Measurements from ENCODE around the gene EYS. TPM values are rescaled to one million over a fixed set of nuclear protein-coding genes. Genes with fewer than 3 reads are reported as not detected.
"Not testable (repeated sequence)": the region's sequence is repeated elsewhere in the genome, so short reads cannot be mapped to it uniquely, and the experiment has no call there.

Gene EYS
- polyA plus RNA-seq, 1 of the 3 experiments (the other 2 are of a cell fraction): 0.05 TPM

DNA sequence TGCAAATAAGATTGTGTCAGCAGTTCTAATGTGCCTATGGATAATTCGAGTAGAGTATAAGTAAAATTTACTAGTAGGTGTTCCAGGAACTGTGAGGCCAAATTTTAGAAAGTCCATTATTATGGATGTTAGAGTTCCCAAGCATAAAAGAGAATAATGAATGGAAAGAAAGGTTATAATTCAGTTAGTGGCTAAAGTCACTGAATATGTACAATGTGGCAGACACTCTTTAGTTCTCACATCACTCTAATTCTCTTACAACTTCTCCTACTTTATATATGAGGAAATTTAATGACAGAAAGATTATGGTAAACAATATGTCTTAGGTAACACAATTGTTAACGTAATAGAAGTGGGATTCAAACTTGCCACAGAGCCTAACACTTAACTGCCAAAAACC lies 75.3 kb downstream of the EYS start:
- WGBS (ENCODE audit: low lambda C conversion rate): 15% methylated on average over 2 of the region's 2 CpGs
- no peaks in the 10 kb centered on the region for H3K27me3 ChIP-seq (ENCODE audit: insufficient read depth)
- no peak overlapping the region for H2AFZ ChIP-seq (ENCODE audit: low read depth)
- ChIA-PET POLR2A (no interaction called here), CTCF (no interaction called here)
- H3K4me1 ChIP-seq (ENCODE audit: control insufficient read depth in 1 of 2, insufficient read depth in 2 of 2, low read depth in 1 of 2, low read length in 1 of 2): no peaks in the 10 kb centered on the region
- no peak overlapping the region for H3K4me3 ChIP-seq (ENCODE audit: low read depth in 2 of 2, low read length in 1 of 2)
- no peak overlapping the region for H3K4me2 ChIP-seq
- H3K9ac ChIP-seq: no peak overlapping the region
- H3K79me2 ChIP-seq (ENCODE audit: insufficient read depth): no peaks in the 10 kb centered on the region
- no peak for DNase-seq
- no peaks in the 10 kb centered on the region for H4K20me1 ChIP-seq (ENCODE audit: insufficient read depth)
- no peak for TF ChIP-seq FOSL2 (IDR thresholded peaks at IDR 0.05; ENCODE audit: borderline replicate concordance, low read depth)
- no peak for TF ChIP-seq CTCF (IDR thresholded peaks at IDR 0.05)
- H3F3A ChIP-seq (replicated peaks; ENCODE audit: insufficient read depth): no peaks in the 10 kb centered on the region
- no peaks in the 10 kb centered on the region for H3K9me3 ChIP-seq
- no peaks in the 10 kb centered on the region for H3K36me3 ChIP-seq (replicated peaks in 1 of 2; ENCODE audit: control insufficient read depth in 1 of 2, insufficient read depth in 2 of 2, low read length in 1 of 2)
- no peak overlapping the region for H3K27ac ChIP-seq (ENCODE audit: low read depth in 2 of 2, low read length in 1 of 2)
- H3K9me2 ChIP-seq: no peaks in the 10 kb centered on the region

GRCh38 chr6:65627434-65627999 lies 79.5 kb downstream of the EYS start:
- H3K4me1 ChIP-seq (ENCODE audit: control insufficient read depth in 1 of 2, insufficient read depth in 2 of 2, low read depth in 1 of 2, low read length in 1 of 2); H3F3A ChIP-seq (replicated peaks; ENCODE audit: insufficient read depth); H3K36me3 ChIP-seq (replicated peaks in 1 of 2; ENCODE audit: control insufficient read depth in 1 of 2, insufficient read depth in 2 of 2, low read length in 1 of 2); H3K9me3 ChIP-seq; H3K27ac ChIP-seq (ENCODE audit: low read depth in 2 of 2, low read length in 1 of 2); H3K79me2 ChIP-seq (ENCODE audit: insufficient read depth); POLR2A ChIA-PET; H3K27me3 ChIP-seq (ENCODE audit: insufficient read depth); DNase-seq; H4K20me1 ChIP-seq (ENCODE audit: insufficient read depth); CTCF ChIA-PET; H3K4me2 ChIP-seq; H3K9ac ChIP-seq; H3K4me3 ChIP-seq (ENCODE audit: low read depth in 2 of 2, low read length in 1 of 2); H2AFZ ChIP-seq (ENCODE audit: low read depth); H3K9me2 ChIP-seq: not testable (repeated sequence)
- WGBS (ENCODE audit: low lambda C conversion rate): 84% methylated on average over 12 of the region's 35 CpGs

DNA sequence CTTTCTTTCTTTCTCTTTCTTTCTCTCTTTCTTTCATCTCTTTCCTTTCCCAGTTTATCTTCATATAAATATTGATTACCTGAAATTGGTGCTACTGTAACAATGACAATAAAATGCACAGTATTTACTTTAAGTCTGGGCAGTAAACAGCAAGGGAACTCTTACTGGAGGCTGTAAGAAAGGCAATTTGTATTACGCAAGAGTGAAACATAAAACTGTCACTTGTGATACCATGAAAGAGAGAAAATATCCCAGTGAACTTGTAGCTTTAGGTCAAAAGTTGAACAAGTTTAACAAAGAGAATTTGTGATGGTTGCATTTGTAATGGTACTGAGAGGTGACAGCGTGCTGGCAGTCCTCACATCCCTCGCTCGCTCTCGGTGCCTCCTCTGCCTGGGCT lies 80.0 kb downstream of the EYS start:
- H3K36me3 ChIP-seq (replicated peaks in 1 of 2; ENCODE audit: control insufficient read depth in 1 of 2, insufficient read depth in 2 of 2, low read length in 1 of 2): no peaks in the 10 kb centered on the region
- no peak overlapping the region for H3K4me3 ChIP-seq (ENCODE audit: low read depth in 2 of 2, low read length in 1 of 2)
- H4K20me1 ChIP-seq (ENCODE audit: insufficient read depth): no peaks in the 10 kb centered on the region
- no peaks in the 10 kb centered on the region for H3K9me3 ChIP-seq
- no peaks in the 10 kb centered on the region for H3K27me3 ChIP-seq (ENCODE audit: insufficient read depth)
- no peak overlapping the region for H2AFZ ChIP-seq (ENCODE audit: low read depth)
- 68% methylated on average over 4 of the region's 5 CpGs for WGBS (ENCODE audit: low lambda C conversion rate)
- no peaks in the 10 kb centered on the region for H3K79me2 ChIP-seq (ENCODE audit: insufficient read depth)
- POLR2A ChIA-PET: no interaction called here
- no peak overlapping the region for H3K4me2 ChIP-seq
- DNase-seq: no peak
- H3F3A ChIP-seq (replicated peaks; ENCODE audit: insufficient read depth): no peaks in the 10 kb centered on the region
- H3K4me1 ChIP-seq (ENCODE audit: control insufficient read depth in 1 of 2, insufficient read depth in 2 of 2, low read depth in 1 of 2, low read length in 1 of 2): no peaks in the 10 kb centered on the region
- TF ChIP-seq RAD21 (IDR thresholded peaks at IDR 0.05; ENCODE audit: low read length) (no peak), FOXJ3 (CRISPR knock-in tag; IDR thresholded peaks at IDR 0.05) (no peak), MXI1 (IDR thresholded peaks at IDR 0.05; ENCODE audit: low read depth, low read length) (no peak)
- H3K9me2 ChIP-seq: no peaks in the 10 kb centered on the region
- no peak overlapping the region for H3K27ac ChIP-seq (ENCODE audit: low read depth in 2 of 2, low read length in 1 of 2)
- CTCF ChIA-PET: no interaction called here
- H3K9ac ChIP-seq: no peak overlapping the region

Data from SK-N-SH (cell line).